Measurements from ENCODE around the gene PCSK7.
A peak's percentile ranks its signal among the peaks of the same experiment; 100 is the strongest.

The PCSK7 gene

GRCh38 chr11:117229411-117229810, 2.5 kb downstream of the PCSK7 start (continued):
- TF ChIP-seq ZNF560 (tag by site-specific recombination; IDR thresholded peaks at IDR 0.05; ENCODE audit: borderline replicate concordance) (no peak), ZBTB1 (tag by site-specific recombination; IDR thresholded peaks at IDR 0.05) (no peak), IKZF3 (tag by site-specific recombination; IDR thresholded peaks at IDR 0.05) (no peak), ZEB2 (tag by site-specific recombination; IDR thresholded peaks at IDR 0.05) (no peak)

GRCh38 chr11:117228091-117228490, 3.8 kb downstream of the PCSK7 start:
- Histone ChIP-seq H3K4me3 (ENCODE audit: low read depth, low read length) (no peak overlapping the region), H3K9me3 (ENCODE audit: control insufficient read depth, insufficient read depth, low read depth, low read length) (no peaks in the 10 kb centered on the region), H3K27ac (ENCODE audit: extremely low read depth, low read depth, low read length) (no peak overlapping the region), H3K4me1 (ENCODE audit: control insufficient read depth, insufficient read depth, low read length) (no peaks in the 10 kb centered on the region), H3K36me3 (ENCODE audit: control insufficient read depth in 2 of 2, insufficient read depth in 1 of 2, low read length in 2 of 2) (peaks cover 0 to 70% of the 10 kb centered on the region in 2 experiments; a peak in 1 of 3 replicates)
- CTCF ChIA-PET, result interaction anchor here (0.7 to 8.1 kb wide), 4 partner anchors 48 to 581 kb away, joined by 3 to 71 read pairs (median 4); partner anchors contain the start of gene SIDT2
- TF ChIP-seq SETDB1 (IDR thresholded peaks at IDR 0.05; ENCODE audit: insufficient read length, low read length), result no peak
- POLR2A ChIA-PET, result interaction anchor here (2.0 kb wide), 1 partner anchor 84 kb away, joined by 7 read pairs; the partner anchor contains the start of gene PAFAH1B2

- POLR2A ChIA-PET, result interaction anchor here (0.5 to 2.0 kb wide), 6 partner anchors 24 to 410 kb away, joined by 3 to 7 read pairs (median 4); partner anchors contain the start of genes PAFAH1B2 and SIDT2
- CTCF ChIA-PET, result interaction anchor here (0.6 to 8.1 kb wide), 37 partner anchors 8 to 733 kb away, joined by 3 to 71 read pairs (median 4); partner anchors contain the start of genes APOA5 and SIDT2
These were observed 5.2 kb downstream of the PCSK7 start for GRCh38 chr11:117226388-117227385.

DNA sequence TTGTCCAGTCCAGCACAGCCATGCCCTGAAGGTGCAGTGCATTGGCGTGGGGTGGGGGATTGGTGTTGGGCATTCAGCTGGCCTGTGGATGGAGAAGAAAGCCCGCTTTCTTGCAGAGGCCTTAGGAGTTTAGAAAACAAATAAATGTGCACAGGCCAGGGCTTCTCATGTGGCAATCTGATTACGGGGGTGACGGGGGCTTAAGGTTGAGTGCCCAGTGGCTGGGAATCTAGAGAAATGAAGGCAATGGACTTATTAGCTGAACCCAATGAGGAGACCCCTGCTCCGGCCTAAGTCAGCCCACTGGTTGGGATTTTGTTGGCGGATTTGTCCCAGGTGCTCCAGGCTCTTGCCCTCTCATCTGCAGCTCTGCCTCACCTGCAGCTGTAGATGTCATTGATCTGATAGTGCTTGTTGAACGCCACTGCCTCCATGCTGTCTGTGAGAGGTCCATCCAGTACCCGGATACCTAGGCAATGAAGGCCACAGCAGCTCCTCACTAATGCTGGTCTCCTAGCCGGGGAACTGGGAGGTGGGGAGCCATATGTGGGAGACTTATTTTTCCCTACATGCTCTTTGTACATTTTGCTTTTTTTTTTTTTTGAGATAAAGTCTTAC, 6.2 kb downstream of the PCSK7 start:
- POLR2A ChIA-PET, result interaction anchor here (0.5 to 2.0 kb wide), 4 partner anchors 23 to 242 kb away, joined by 3 to 7 read pairs (median 4); partner anchors contain the start of gene PAFAH1B2
- no peaks in the 10 kb centered on the region for H3K9me3 ChIP-seq (ENCODE audit: control insufficient read depth, insufficient read depth, low read depth, low read length)
- H3K4me3 ChIP-seq (ENCODE audit: low read depth, low read length), result no peak overlapping the region
- CTCF ChIA-PET, result interaction anchor here (0.6 to 8.1 kb wide), 23 partner anchors 7 to 567 kb away, joined by 3 to 71 read pairs (median 5); partner anchors contain the start of genes APOA5, BACE1 and SIDT2
- no peak overlapping the region for H3K27ac ChIP-seq (ENCODE audit: extremely low read depth, low read depth, low read length)
- H3K4me1 ChIP-seq (ENCODE audit: control insufficient read depth, insufficient read depth, low read length), result peaks cover 3% of the 10 kb centered on the region; the same call in 1 of the 2 replicates
- H3K36me3 ChIP-seq (ENCODE audit: control insufficient read depth in 2 of 2, insufficient read depth in 1 of 2, low read length in 2 of 2), result peaks cover 0 to 85% of the 10 kb centered on the region in 2 experiments; a peak in 1 of 3 replicates
- no peak for TF ChIP-seq ZBTB6 (tag by site-specific recombination; IDR thresholded peaks at IDR 0.05)
- TF ChIP-seq KLF9 (tag by site-specific recombination; IDR thresholded peaks at IDR 0.05; ENCODE audit: low read depth), result no peak
- no peak for TF ChIP-seq ZNF138 (tag by site-specific recombination; IDR thresholded peaks at IDR 0.05; ENCODE audit: borderline replicate concordance)
- no peak for TF ChIP-seq ZNF391 (tag by site-specific recombination; IDR thresholded peaks at IDR 0.05; ENCODE audit: borderline replicate concordance, low read depth)
- TF ChIP-seq YY2 (tag by site-specific recombination; IDR thresholded peaks at IDR 0.05), result no peak
- TF ChIP-seq ZNF518A (tag by site-specific recombination; conservative IDR thresholded peaks at IDR 0.05; ENCODE audit: low read depth), result no peak

More at GRCh38 chr11:117226388-117227385, 5.2 kb downstream of the PCSK7 start:
- H3K9me3 ChIP-seq (ENCODE audit: control insufficient read depth, insufficient read depth, low read depth, low read length), result no peaks in the 10 kb centered on the region
- H3K27ac ChIP-seq (ENCODE audit: extremely low read depth, low read depth, low read length), result no peak overlapping the region
- TF ChIP-seq ZNF660 (tag by site-specific recombination; IDR thresholded peaks at IDR 0.05), result 0 out of 2 replicates have a peak, but pooled peaks have one; percentile 35
- peak; percentile 89 for TF ChIP-seq ZNF654 (tag by site-specific recombination; IDR thresholded peaks at IDR 0.05; ENCODE audit: low read depth)
- no peak for TF ChIP-seq ZNF621 (tag by site-specific recombination; IDR thresholded peaks at IDR 0.05)
- TF ChIP-seq ZBTB49 (tag by site-specific recombination; IDR thresholded peaks at IDR 0.05; ENCODE audit: low read depth), result no peak
- TF ChIP-seq BCL11B (tag by site-specific recombination; IDR thresholded peaks at IDR 0.05; ENCODE audit: low read depth), result no peak
- TF ChIP-seq ZNF585B (tag by site-specific recombination; IDR thresholded peaks at IDR 0.05), result no peak
- H3K4me1 ChIP-seq (ENCODE audit: control insufficient read depth, insufficient read depth, low read length), result peaks cover 3% of the 10 kb centered on the region; the same call in 1 of the 2 replicates
- no peak overlapping the region for H3K4me3 ChIP-seq (ENCODE audit: low read depth, low read length)
- peaks cover 0 to 74% of the 10 kb centered on the region in 2 experiments; a peak in 1 of 3 replicates for H3K36me3 ChIP-seq (ENCODE audit: control insufficient read depth in 2 of 2, insufficient read depth in 1 of 2, low read length in 2 of 2)

All from HEK293 (cell line).